Cardiac ventricle fibroblast (primary cell): ENCODE measurements around the gene CNKSR2. TPM values are rescaled to one million over a fixed set of nuclear protein-coding genes. Genes with fewer than 3 reads are reported as not detected.

ENCODE experiments used
- total RNA-seq: library from RNA; depleted of rRNA; stranded (reverse); fragments of >200 nt; gene quantifications from 2 replicates; pipeline ENCODE4 v1.2.3, GENCODE V29; 2015

CNKSR2 gene
- total RNA-seq: not detected in 2 replicates

DNA sequence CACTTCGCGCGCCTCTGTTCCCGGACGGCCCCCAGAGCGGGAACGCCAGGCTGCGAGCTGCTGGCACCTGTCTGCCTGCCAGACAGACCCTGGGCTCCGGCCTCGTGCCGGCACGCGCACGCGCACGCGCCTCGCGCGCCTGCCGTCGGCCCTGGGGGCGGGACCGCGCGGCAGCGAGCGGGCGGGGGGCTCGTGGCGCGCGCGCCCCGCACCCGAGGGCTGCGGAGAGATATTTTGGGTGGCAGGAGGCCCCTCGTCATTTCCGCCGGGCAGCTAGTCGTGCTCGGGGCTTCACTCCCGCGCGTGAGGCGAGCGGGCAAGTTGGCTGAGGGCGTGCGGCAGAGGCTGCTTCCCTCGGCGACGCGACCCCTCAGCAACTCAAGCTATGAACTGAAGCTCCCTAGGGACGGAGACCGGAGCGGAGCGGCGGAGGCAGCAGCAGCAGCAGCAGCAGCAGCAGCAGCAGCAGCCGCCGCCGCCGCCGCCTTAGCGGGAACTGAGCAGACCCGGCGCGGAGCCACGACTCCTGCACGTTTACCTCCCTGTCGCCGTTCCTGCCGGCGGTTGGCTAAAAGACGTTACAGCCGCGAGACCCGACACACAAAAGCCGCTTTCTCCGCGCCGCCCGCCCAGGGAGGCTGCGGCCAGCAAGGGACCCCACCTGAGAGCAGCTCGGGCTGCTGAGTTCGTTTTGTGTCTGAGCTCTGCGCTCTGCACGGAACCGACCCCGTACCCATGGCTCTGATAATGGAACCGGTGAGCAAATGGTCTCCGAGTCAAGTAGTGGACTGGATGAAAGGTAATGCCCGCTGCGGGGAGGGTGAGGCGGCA lies at the start of gene CNKSR2:
CNKSR2 (plus strand) TSS at position 256 of the 831 bp plus-strand sequence; CDS start at position 736, 480 bp downstream.

GRCh38 chrX:21658152-21658737 lies 284.0 kb downstream of the CNKSR2 start, which contains the start of gene KLHL34:
Gene KLHL34, minus strand, starts transcription at chrX:21658330. Its CDS starts 542 bp downstream, at chrX:21657788.

